Mesenchymal stem cell (in vitro differentiated cells and primary cell): ENCODE results near the gene TRPM1.

Experiments
- DNase-seq: peaks from one replicate; pipeline ENCODE4 v3.0.0-alpha.2; 2013
- H2AFZ ChIP-seq: one replicate; pipeline ENCODE4 v1.6.1; 2013; ENCODE audit warnings: low read depth, mild to moderate bottlenecking, control low read depth, inconsistent platforms, low read length, moderate library complexity
- H2AK5ac ChIP-seq: 2 replicates; pipeline ENCODE4 v1.6.1; 2013; ENCODE audit warnings: low read length, moderate library complexity, mild to moderate bottlenecking, inconsistent platforms; ENCODE audit not compliant: severe bottlenecking
- H2BK120ac ChIP-seq: one replicate; pipeline ENCODE4 v1.6.1; 2013; ENCODE audit warnings: low read depth, mild to moderate bottlenecking, inconsistent platforms, low read length, moderate library complexity
- H2BK12ac ChIP-seq, 2 experiments: one replicate each; pipeline ENCODE4 v1.6.1; 2013; ENCODE audit warnings: inconsistent platforms in 2 of 2, low read length in 2 of 2, mild to moderate bottlenecking in 2 of 2, moderate library complexity in 2 of 2, control low read depth in 1 of 2
- H2BK15ac ChIP-seq: one replicate; pipeline ENCODE4 v1.6.1; 2013; ENCODE audit warnings: mild to moderate bottlenecking, low read depth, inconsistent platforms; ENCODE audit not compliant: poor library complexity, severe bottlenecking
- H2BK5ac ChIP-seq: 2 replicates; pipeline ENCODE4 v1.6.1; 2013; ENCODE audit warnings: low read depth, mild to moderate bottlenecking, low read length, control low read depth, inconsistent platforms; ENCODE audit not compliant: poor library complexity, severe bottlenecking
- H3K14ac ChIP-seq, 2 experiments: one replicate each; pipeline ENCODE4 v1.6.1; 2013; ENCODE audit warnings: inconsistent platforms in 2 of 2, low read length in 2 of 2, control low read depth in 1 of 2, mild to moderate bottlenecking in 1 of 2, moderate library complexity in 1 of 2
- H3K18ac ChIP-seq, 2 experiments: one replicate each; pipeline ENCODE4 v1.6.1; 2013; ENCODE audit warnings: inconsistent platforms in 2 of 2, low read length in 2 of 2, control low read depth in 1 of 2, low read depth in 1 of 2, mild to moderate bottlenecking in 1 of 2
- H3K23ac ChIP-seq, 2 experiments: one replicate each; pipeline ENCODE4 v1.6.1; 2013; ENCODE audit warnings: inconsistent platforms in 2 of 2, low read length in 2 of 2, mild to moderate bottlenecking in 2 of 2, moderate library complexity in 2 of 2, control low read depth in 1 of 2
- H3K27ac ChIP-seq: 2 replicates; pipeline ENCODE4 v1.5.1; 2013; ENCODE audit warnings: mild to moderate bottlenecking, moderate library complexity, low read length, control low read depth, inconsistent platforms; ENCODE audit not compliant: poor library complexity, severe bottlenecking
- H3K27me3 ChIP-seq, 2 experiments: 2 replicates each; pipeline versions ENCODE4 v1.6.1 to v1.7.0; 2013; ENCODE audit warnings: low read length in 2 of 2, mild to moderate bottlenecking in 2 of 2, moderate library complexity in 2 of 2, control low read depth in 1 of 2, inconsistent platforms in 1 of 2; ENCODE audit not compliant: control insufficient read depth in 1 of 2, insufficient read depth in 1 of 2
- H3K36me3 ChIP-seq, 2 experiments: 2 replicates each; pipeline versions ENCODE4 v1.6.1 to v1.7.0; 2013; ENCODE audit warnings: low read length in 2 of 2, control low read depth in 1 of 2, inconsistent platforms in 1 of 2, low read depth in 1 of 2, mild to moderate bottlenecking in 1 of 2; ENCODE audit not compliant: insufficient read depth in 2 of 2, control insufficient read depth in 1 of 2
- H3K4ac ChIP-seq, 2 experiments: one replicate each; pipeline ENCODE4 v1.6.1; 2013; ENCODE audit warnings: inconsistent platforms in 2 of 2, low read length in 2 of 2, mild to moderate bottlenecking in 2 of 2, moderate library complexity in 2 of 2, control low read depth in 1 of 2, low read depth in 1 of 2
- H3K4me1 ChIP-seq: 2 replicates; pipeline ENCODE4 v1.6.1; 2013; ENCODE audit warnings: low read depth, low read length, control low read depth; ENCODE audit not compliant: control insufficient read depth, insufficient read depth
- H3K4me2 ChIP-seq: 2 replicates; pipeline ENCODE4 v1.6.1; 2013; ENCODE audit warnings: low read length, mild to moderate bottlenecking, inconsistent platforms; ENCODE audit not compliant: poor library complexity, severe bottlenecking
- H3K4me3 ChIP-seq, 2 experiments: 2 replicates each; pipeline versions ENCODE4 v1.5.1 to v1.7.0; 2013; ENCODE audit warnings: low read length in 2 of 2, mild to moderate bottlenecking in 2 of 2, control low read depth in 1 of 2, low read depth in 1 of 2; ENCODE audit not compliant: insufficient read depth in 1 of 2
- H3K79me1 ChIP-seq: replicated peaks from 2 replicates; pipeline ENCODE4 v1.6.1; 2013; ENCODE audit warnings: mild to moderate bottlenecking, control low read depth, low read length, inconsistent platforms; ENCODE audit not compliant: poor library complexity, severe bottlenecking
- H3K9ac ChIP-seq: 2 replicates; pipeline ENCODE4 v1.7.0; 2013; ENCODE audit warnings: mild to moderate bottlenecking, low read length, moderate library complexity
- H3K9me3 ChIP-seq: 2 replicates; pipeline ENCODE4 v1.7.0; 2013; ENCODE audit warnings: mild to moderate bottlenecking, low read length; ENCODE audit not compliant: control insufficient read depth
- H4K8ac ChIP-seq: one replicate; pipeline ENCODE4 v1.6.1; 2013; ENCODE audit warnings: inconsistent platforms, mild to moderate bottlenecking, low read length, moderate library complexity
- H4K91ac ChIP-seq: one replicate; pipeline ENCODE4 v1.6.1; 2013; ENCODE audit warnings: mild to moderate bottlenecking, low read length, inconsistent platforms
- WGBS: methylation state at CpG from one replicate; pipeline ENCODE4 v1.1.7; 2013; ENCODE audit warnings: mixed read lengths; 5-methylcytosine and 5-hydroxymethylcytosine counted together

Gene TRPM1

GRCh38 chr15:31116423-31117030 is 15.0 kb upstream of the TRPM1 start:
- Histone ChIP-seq H3K4me1 (peaks cover 2% of the 10 kb centered on the region), H3K4me2 (no peak overlapping the region), H2BK5ac (no peak overlapping the region), H3K27ac (no peak overlapping the region), H3K23ac (no peak overlapping the region), H3K9me3 (no peaks in the 10 kb centered on the region), H4K91ac (no peak overlapping the region), H3K14ac (no peak overlapping the region), H3K4me3 (no peak overlapping the region), H2BK15ac (no peak overlapping the region), H3K18ac (no peak overlapping the region), H2AFZ (no peak overlapping the region), H3K36me3 (no peaks in the 10 kb centered on the region), H3K9ac (no peak overlapping the region), H2BK12ac (no peak overlapping the region), H2AK5ac (no peak overlapping the region), H3K27me3 (no peaks in the 10 kb centered on the region), H4K8ac (no peak overlapping the region), H3K79me1 (no peaks in the 10 kb centered on the region), H2BK120ac (no peak overlapping the region), H3K4ac (no peak overlapping the region)
- DNase-seq, result no peak
- 60% methylated on average over 1 of the region's 6 CpGs for WGBS

GRCh38 chr15:31111091-31111647 is 9.6 kb upstream of the TRPM1 start:
- Histone ChIP-seq H3K9ac (no peak overlapping the region), H2BK5ac (no peak overlapping the region), H3K36me3 (no peaks in the 10 kb centered on the region), H2BK15ac (no peak overlapping the region), H3K79me1 (no peaks in the 10 kb centered on the region), H3K4me3 (no peak overlapping the region), H4K91ac (no peak overlapping the region), H4K8ac (no peak overlapping the region), H3K23ac (no peak overlapping the region), H2AK5ac (no peak overlapping the region), H3K14ac (no peak overlapping the region), H3K4ac (no peak overlapping the region), H3K9me3 (peaks cover 2% of the 10 kb centered on the region), H3K4me1 (peaks cover 7% of the 10 kb centered on the region), H3K18ac (no peak overlapping the region), H3K4me2 (no peak overlapping the region), H2BK12ac (no peak overlapping the region), H3K27ac (no peak overlapping the region), H3K27me3 (peaks cover 0 to 3% of the 10 kb centered on the region in 2 experiments), H2BK120ac (no peak overlapping the region), H2AFZ (no peak overlapping the region)
- DNase-seq, result no peak
- WGBS, result 82% methylated on average over 5 of the region's 5 CpGs

GRCh38 chr15:31108836-31109235 is 7.3 kb upstream of the TRPM1 start:
- no peak overlapping the region for H3K14ac ChIP-seq
- no peak overlapping the region for H3K18ac ChIP-seq
- no peak overlapping the region for H3K9ac ChIP-seq
- H3K4me2 ChIP-seq, result no peak overlapping the region
- no peak overlapping the region for H4K8ac ChIP-seq
- H2BK5ac ChIP-seq, result no peak overlapping the region
- no peak overlapping the region for H2BK120ac ChIP-seq
- H3K4ac ChIP-seq, result no peak overlapping the region
- no peak overlapping the region for H3K4me3 ChIP-seq
- H4K91ac ChIP-seq, result no peak overlapping the region
- WGBS, result 87% methylated on average over 3 of the region's 4 CpGs
- DNase-seq, result no peak
- no peak overlapping the region for H3K27ac ChIP-seq
- H3K9me3 ChIP-seq, result peaks cover 2% of the 10 kb centered on the region
- H3K79me1 ChIP-seq, result no peaks in the 10 kb centered on the region
- no peak overlapping the region for H2BK12ac ChIP-seq
- no peaks in the 10 kb centered on the region for H3K36me3 ChIP-seq
- H2AFZ ChIP-seq, result no peak overlapping the region
- H2BK15ac ChIP-seq, result no peak overlapping the region
- H2AK5ac ChIP-seq, result peak overlapping the region; percentile 91
- no peak overlapping the region for H3K23ac ChIP-seq
- H3K4me1 ChIP-seq, result peaks cover 10% of the 10 kb centered on the region
- peaks cover 0 to 3% of the 10 kb centered on the region in 2 experiments for H3K27me3 ChIP-seq

- no peak overlapping the region for H3K4me3 ChIP-seq
- H2BK15ac ChIP-seq, result no peak overlapping the region
- H4K91ac ChIP-seq, result no peak overlapping the region
- no peak overlapping the region for H3K4me2 ChIP-seq
- H3K18ac ChIP-seq, result no peak overlapping the region
- no peak for DNase-seq
- peak overlapping the region; percentile 97 for H2AK5ac ChIP-seq
- H2AFZ ChIP-seq, result no peak overlapping the region
- H3K23ac ChIP-seq, result no peak overlapping the region
- H4K8ac ChIP-seq, result no peak overlapping the region
- H2BK120ac ChIP-seq, result no peak overlapping the region
- peaks cover 18% of the 10 kb centered on the region for H3K4me1 ChIP-seq
- H3K14ac ChIP-seq, result no peak overlapping the region
- no peaks in the 10 kb centered on the region for H3K36me3 ChIP-seq
- H3K4ac ChIP-seq, result no peak overlapping the region
- H3K27ac ChIP-seq, result no peak overlapping the region
- H2BK12ac ChIP-seq, result no peak overlapping the region
- peaks cover 0 to 11% of the 10 kb centered on the region in 2 experiments for H3K27me3 ChIP-seq
- H2BK5ac ChIP-seq, result no peak overlapping the region
- 70% methylated on average over 5 of the region's 7 CpGs for WGBS
- no peak overlapping the region for H3K9ac ChIP-seq
- peaks cover 2% of the 10 kb centered on the region for H3K9me3 ChIP-seq
- no peaks in the 10 kb centered on the region for H3K79me1 ChIP-seq
These were observed 5.2 kb upstream of the TRPM1 start for GRCh38 chr15:31106495-31107300.
